HepG2 (cell line): ENCODE data around the gene CCDC33. TPM values are rescaled to one million over a fixed set of nuclear protein-coding genes. Genes with fewer than 3 reads are reported as not detected.

Experiments
- ARNT2 ChIP-seq: sonication (generic); formaldehyde crosslinking; IDR thresholded peaks from 2 replicates; pipeline ENCODE4 v1.8.0; 2022; ENCODE audit warnings: mild to moderate bottlenecking, low read depth, missing genetic modification reagents, moderate library complexity
- EEA1 ChIP-seq: sonication (generic); formaldehyde crosslinking; IDR thresholded peaks from 2 replicates; pipeline ENCODE4 v1.5.1; 2020; ENCODE audit warnings: mild to moderate bottlenecking, missing genetic modification reagents, borderline replicate concordance
- PHF20 ChIP-seq: sonication (generic); formaldehyde crosslinking; IDR thresholded peaks from 2 replicates; pipeline ENCODE4 v1.5.0; 2020; ENCODE audit warnings: mild to moderate bottlenecking, missing genetic modification reagents
- RARA ChIP-seq: IDR thresholded peaks from 2 replicates; pipeline ENCODE4 v1.6.1; 2016; ENCODE audit warnings: missing genetic modification reagents, missing compliant biosample characterization
- XBP1 ChIP-seq: sonication (generic); formaldehyde crosslinking; IDR thresholded peaks from 2 replicates; pipeline ENCODE4 v1.5.0; 2020; ENCODE audit warnings: missing genetic modification reagents
- ZNF251 ChIP-seq: sonication (generic); formaldehyde crosslinking; IDR thresholded peaks from 2 replicates; pipeline ENCODE4 v1.9.0; 2021; ENCODE audit warnings: mild to moderate bottlenecking, missing genetic modification reagents
- ZNF468 ChIP-seq: sonication (generic); formaldehyde crosslinking; IDR thresholded peaks from 2 replicates; pipeline ENCODE4 v1.8.0; 2022; ENCODE audit warnings: mild to moderate bottlenecking, moderate library complexity, missing genetic modification reagents
- ZNF773 ChIP-seq: sonication (generic); formaldehyde crosslinking; IDR thresholded peaks from 2 replicates; pipeline ENCODE4 v1.4.0; 2020; ENCODE audit warnings: missing genetic modification reagents, borderline replicate concordance
- ZNF816 ChIP-seq: sonication (generic); formaldehyde crosslinking; IDR thresholded peaks from 2 replicates; pipeline ENCODE4 v1.8.0; 2022; ENCODE audit warnings: missing genetic modification reagents, mild to moderate bottlenecking, borderline replicate concordance
- polyA plus RNA-seq, 8 experiments: library from polyadenylated mRNA; depleted of rRNA in 3 of 8; stranded (reverse) in 7 of 8; unstranded in 1 of 8; fragments of >200 nt; fragmentation: Illumina TruSeq in 4 of 8; extraction: Trizol in 4 of 8; gene quantifications; 2 replicates each; pipeline versions ENCODE4 v1.2.1 to v1.2.3, GENCODE V29; 2011 to 2016; ENCODE audit warnings: low read depth in 4 of 8, missing spikeins in 1 of 8, mixed read lengths in 1 of 8; ENCODE audit not compliant: insufficient read depth in 1 of 8
- total RNA-seq, 5 experiments: library from RNA; depleted of rRNA; stranded (reverse); fragments of >200 nt; fragmentation: Illumina TruSeq; extraction: Trizol; gene quantifications; 2 replicates each; pipeline ENCODE4 v1.2.3, GENCODE V29; 2016; ENCODE audit warnings: low read depth in 1 of 5
- TF ChIP-seq, protein P1 (sequence below): sonication (generic); formaldehyde crosslinking; IDR thresholded peaks from 2 replicates; pipeline ENCODE4 v1.4.0; 2020; ENCODE audit warnings: missing genetic modification reagents, borderline replicate concordance
- TF ChIP-seq, protein P2 (sequence below): sonication (generic); formaldehyde crosslinking; IDR thresholded peaks from 2 replicates; pipeline ENCODE4 v1.4.0; 2020; ENCODE audit warnings: missing genetic modification reagents
- TF ChIP-seq, protein P3 (sequence below): IDR thresholded peaks from 2 replicates; pipeline ENCODE4 v1.6.1; 2012; ENCODE audit warnings: inconsistent platforms
- TF ChIP-seq, protein P4 (sequence below): sonication (generic); formaldehyde crosslinking; IDR thresholded peaks from 2 replicates; pipeline ENCODE4 v1.8.0; 2022; ENCODE audit warnings: missing genetic modification reagents, low read depth, mild to moderate bottlenecking, borderline replicate concordance
- TF ChIP-seq, protein P5 (sequence below): IDR thresholded peaks from 2 replicates; pipeline ENCODE4 v1.6.1; 2016

CCDC33 gene
- total and polyA plus RNA-seq, 2 of the 13 experiments (the other 11 are each of a cell fraction or from before 2014, with no cell fraction given) = 0.30 TPM; not detected in 1

DNA sequence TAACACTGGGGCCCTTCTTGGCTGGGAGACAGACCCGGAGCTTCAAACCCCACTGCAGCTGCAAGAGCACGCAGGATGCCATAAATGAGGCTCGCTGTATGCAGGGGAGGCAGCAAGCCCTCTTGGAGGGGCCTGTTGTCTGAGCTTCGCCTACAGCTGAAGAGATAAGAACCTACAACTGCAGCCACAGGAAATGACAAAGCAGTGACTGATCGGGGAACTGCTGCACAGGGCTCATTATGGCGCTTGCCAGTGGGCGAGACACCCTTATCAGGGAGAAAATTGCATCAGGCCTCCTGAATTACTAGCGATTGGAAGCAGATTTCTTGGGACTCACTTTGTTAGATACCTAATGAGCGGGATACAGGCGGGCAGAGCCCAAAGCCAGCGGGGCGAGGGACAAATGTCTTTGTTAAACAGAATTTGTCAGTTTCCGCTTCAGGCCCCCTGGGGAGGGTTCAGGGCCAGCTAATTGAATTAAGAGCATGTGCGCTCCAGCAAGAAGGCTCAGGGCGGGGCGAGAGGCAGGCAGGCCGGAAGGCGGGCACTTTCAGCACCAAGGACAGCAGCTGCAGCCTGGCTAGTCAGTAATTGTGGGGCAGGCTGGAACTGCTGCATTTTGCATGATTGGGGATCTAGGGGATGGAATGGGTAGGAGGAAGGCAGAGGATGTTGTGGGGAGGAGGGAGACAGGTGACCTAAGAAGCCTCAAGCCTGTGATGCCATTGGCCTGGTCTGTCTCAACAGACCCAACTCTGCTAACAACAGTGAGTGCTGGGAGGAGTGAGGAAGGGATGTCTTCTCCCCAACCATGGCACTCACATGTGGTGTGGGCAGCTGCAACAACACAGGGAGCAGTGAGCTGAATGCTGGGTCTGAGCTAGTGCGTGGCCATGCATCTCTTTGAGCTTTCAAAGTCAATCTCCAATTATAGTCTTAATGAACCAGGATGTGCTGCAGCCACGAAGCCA lies 55.3 kb downstream of the CCDC33 start (continued):
- TF ChIP-seq, protein P1, sequence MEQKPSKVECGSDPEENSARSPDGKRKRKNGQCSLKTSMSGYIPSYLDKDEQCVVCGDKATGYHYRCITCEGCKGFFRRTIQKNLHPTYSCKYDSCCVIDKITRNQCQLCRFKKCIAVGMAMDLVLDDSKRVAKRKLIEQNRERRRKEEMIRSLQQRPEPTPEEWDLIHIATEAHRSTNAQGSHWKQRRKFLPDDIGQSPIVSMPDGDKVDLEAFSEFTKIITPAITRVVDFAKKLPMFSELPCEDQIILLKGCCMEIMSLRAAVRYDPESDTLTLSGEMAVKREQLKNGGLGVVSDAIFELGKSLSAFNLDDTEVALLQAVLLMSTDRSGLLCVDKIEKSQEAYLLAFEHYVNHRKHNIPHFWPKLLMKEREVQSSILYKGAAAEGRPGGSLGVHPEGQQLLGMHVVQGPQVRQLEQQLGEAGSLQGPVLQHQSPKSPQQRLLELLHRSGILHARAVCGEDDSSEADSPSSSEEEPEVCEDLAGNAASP (CRISPR knock-in tag) = peak; percentile 77
- 0 out of 2 replicates have a peak, but pooled peaks have one; percentile 75 for TF ChIP-seq XBP1
- no peak for TF ChIP-seq ZNF251
- peak; percentile 67 for TF ChIP-seq RARA (CRISPR knock-in tag)
- TF ChIP-seq ZNF816 (CRISPR knock-in tag) = no peak
- TF ChIP-seq, protein P2, sequence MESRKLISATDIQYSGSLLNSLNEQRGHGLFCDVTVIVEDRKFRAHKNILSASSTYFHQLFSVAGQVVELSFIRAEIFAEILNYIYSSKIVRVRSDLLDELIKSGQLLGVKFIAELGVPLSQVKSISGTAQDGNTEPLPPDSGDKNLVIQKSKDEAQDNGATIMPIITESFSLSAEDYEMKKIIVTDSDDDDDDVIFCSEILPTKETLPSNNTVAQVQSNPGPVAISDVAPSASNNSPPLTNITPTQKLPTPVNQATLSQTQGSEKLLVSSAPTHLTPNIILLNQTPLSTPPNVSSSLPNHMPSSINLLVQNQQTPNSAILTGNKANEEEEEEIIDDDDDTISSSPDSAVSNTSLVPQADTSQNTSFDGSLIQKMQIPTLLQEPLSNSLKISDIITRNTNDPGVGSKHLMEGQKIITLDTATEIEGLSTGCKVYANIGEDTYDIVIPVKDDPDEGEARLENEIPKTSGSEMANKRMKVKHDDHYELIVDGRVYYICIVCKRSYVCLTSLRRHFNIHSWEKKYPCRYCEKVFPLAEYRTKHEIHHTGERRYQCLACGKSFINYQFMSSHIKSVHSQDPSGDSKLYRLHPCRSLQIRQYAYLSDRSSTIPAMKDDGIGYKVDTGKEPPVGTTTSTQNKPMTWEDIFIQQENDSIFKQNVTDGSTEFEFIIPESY = no peak
- TF ChIP-seq, protein P3, sequence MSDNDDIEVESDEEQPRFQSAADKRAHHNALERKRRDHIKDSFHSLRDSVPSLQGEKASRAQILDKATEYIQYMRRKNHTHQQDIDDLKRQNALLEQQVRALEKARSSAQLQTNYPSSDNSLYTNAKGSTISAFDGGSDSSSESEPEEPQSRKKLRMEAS = no peak
- peak; percentile 88; the same call in 1 of the 2 replicates for TF ChIP-seq ZNF773 (CRISPR knock-in tag)
- TF ChIP-seq, protein P4, sequence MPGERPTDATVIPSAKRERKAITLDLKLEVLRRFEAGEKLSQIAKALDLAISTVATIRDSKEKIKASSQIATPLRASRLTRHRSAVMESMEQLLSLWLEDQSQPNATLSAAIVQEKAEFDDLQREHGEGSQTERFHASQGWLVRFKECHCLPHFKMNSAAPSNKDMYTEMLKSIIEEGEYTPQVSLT (CRISPR knock-in tag) = no peak
- TF ChIP-seq PHF20 (CRISPR knock-in tag) = 0 out of 2 replicates have a peak, but pooled peaks have one; percentile 34
- TF ChIP-seq, protein P5, sequence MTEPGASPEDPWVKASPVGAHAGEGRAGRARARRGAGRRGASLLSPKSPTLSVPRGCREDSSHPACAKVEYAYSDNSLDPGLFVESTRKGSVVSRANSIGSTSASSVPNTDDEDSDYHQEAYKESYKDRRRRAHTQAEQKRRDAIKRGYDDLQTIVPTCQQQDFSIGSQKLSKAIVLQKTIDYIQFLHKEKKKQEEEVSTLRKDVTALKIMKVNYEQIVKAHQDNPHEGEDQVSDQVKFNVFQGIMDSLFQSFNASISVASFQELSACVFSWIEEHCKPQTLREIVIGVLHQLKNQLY (CRISPR knock-in tag) = no peak
- TF ChIP-seq ARNT2 (CRISPR knock-in tag) = peak; percentile 86
- 0 out of 2 replicates have a peak, but pooled peaks have one; percentile 45 for TF ChIP-seq ZNF468 (CRISPR knock-in tag)
- 0 out of 2 replicates have a peak, but pooled peaks have one; percentile 53 for TF ChIP-seq EEA1 (CRISPR knock-in tag)
